Ectodermal cell (in vitro differentiated cells): ENCODE data around the gene AREG.

Experiments
- H3K27ac ChIP-seq: 2 replicates; pipeline ENCODE4 v1.7.0; 2013; ENCODE audit warnings: mild to moderate bottlenecking, low read depth, low read length; ENCODE audit not compliant: insufficient read depth, poor library complexity, severe bottlenecking
- H3K27me3 ChIP-seq: 2 replicates; pipeline ENCODE4 v1.7.0; 2013; ENCODE audit warnings: mild to moderate bottlenecking, low read length; ENCODE audit not compliant: insufficient read depth, control insufficient read depth, poor library complexity, severe bottlenecking
- H3K36me3 ChIP-seq: one replicate; pipeline ENCODE4 v1.7.0; 2013; ENCODE audit warnings: low read length; ENCODE audit not compliant: control insufficient read depth, insufficient read depth
- H3K4me1 ChIP-seq: one replicate; pipeline ENCODE4 v1.7.0; 2013; ENCODE audit warnings: low read length; ENCODE audit not compliant: control insufficient read depth, insufficient read depth
- H3K4me3 ChIP-seq: 2 replicates; pipeline ENCODE4 v1.7.0; 2013; ENCODE audit warnings: low read depth, low read length, control low read depth; ENCODE audit not compliant: insufficient read depth
- H3K9me3 ChIP-seq: 2 replicates; pipeline ENCODE4 v1.7.0; 2013; ENCODE audit warnings: mild to moderate bottlenecking, low read length, moderate library complexity; ENCODE audit not compliant: control insufficient read depth
- WGBS, 2 experiments: methylation state at CpG; one replicate each; pipeline ENCODE4 v1.1.7; 2013; ENCODE audit warnings: missing lambda C conversion rate in 2 of 2; 5-methylcytosine and 5-hydroxymethylcytosine counted together

AREG gene

GRCh38 chr4:74479009-74479408 is 34.1 kb downstream of the AREG start:
- no peak overlapping the region for H3K4me3 ChIP-seq
- H3K9me3 ChIP-seq: no peaks in the 10 kb centered on the region
- H3K4me1 ChIP-seq: no peaks in the 10 kb centered on the region
- no peak overlapping the region for H3K27ac ChIP-seq
- H3K36me3 ChIP-seq: no peaks in the 10 kb centered on the region
- no peaks in the 10 kb centered on the region for H3K27me3 ChIP-seq
- WGBS, 2 experiments: 89% methylated on average over 1 of the region's 1 CpG; no CpG with 5 or more reads in 1 of the 2 experiments

GRCh38 chr4:74480267-74480666 is 35.3 kb downstream of the AREG start:
- Histone ChIP-seq H3K4me3 (no peak overlapping the region), H3K27me3 (no peaks in the 10 kb centered on the region), H3K4me1 (no peaks in the 10 kb centered on the region), H3K27ac (no peak overlapping the region), H3K36me3 (no peaks in the 10 kb centered on the region), H3K9me3 (no peaks in the 10 kb centered on the region)
- WGBS, 2 experiments: 92 to 97% methylated on average over 2 of the region's 2 CpGs

GRCh38 chr4:74481891-74482609 is 37.1 kb downstream of the AREG start:
- Histone ChIP-seq H3K4me1 (no peaks in the 10 kb centered on the region), H3K4me3 (no peak overlapping the region), H3K9me3 (no peaks in the 10 kb centered on the region), H3K36me3 (no peaks in the 10 kb centered on the region), H3K27me3 (no peaks in the 10 kb centered on the region), H3K27ac (no peak overlapping the region)
- WGBS, 2 experiments: 92 to 98% methylated on average over 2 of the region's 3 CpGs

GRCh38 chr4:74483226-74483911 is 38.4 kb downstream of the AREG start:
- H3K36me3 ChIP-seq: no peaks in the 10 kb centered on the region
- no peaks in the 10 kb centered on the region for H3K4me1 ChIP-seq
- H3K4me3 ChIP-seq: no peak overlapping the region
- WGBS, 2 experiments: 95 to 96% methylated on average over 3 to 6 of the region's 6 CpGs
- H3K27ac ChIP-seq: no peak overlapping the region
- no peaks in the 10 kb centered on the region for H3K27me3 ChIP-seq
- no peaks in the 10 kb centered on the region for H3K9me3 ChIP-seq

- Histone ChIP-seq H3K27ac (no peak overlapping the region), H3K27me3 (no peaks in the 10 kb centered on the region), H3K4me1 (no peaks in the 10 kb centered on the region), H3K9me3 (no peaks in the 10 kb centered on the region), H3K36me3 (no peaks in the 10 kb centered on the region), H3K4me3 (no peak overlapping the region)
- WGBS, 2 experiments: 97 to 100% methylated on average over 1 to 2 of the region's 2 CpGs
Measured at GRCh38 chr4:74486905-74487304, 42.0 kb downstream of the AREG start.

- no peak overlapping the region for H3K4me3 ChIP-seq
- WGBS, 2 experiments: 80 to 95% methylated on average over 1 of the region's 1 CpG
- H3K36me3 ChIP-seq: no peaks in the 10 kb centered on the region
- no peaks in the 10 kb centered on the region for H3K27me3 ChIP-seq
- H3K9me3 ChIP-seq: no peaks in the 10 kb centered on the region
- no peaks in the 10 kb centered on the region for H3K4me1 ChIP-seq
- H3K27ac ChIP-seq: no peak overlapping the region
Measured at GRCh38 chr4:74487771-74488170, 42.8 kb downstream of the AREG start.

- no peaks in the 10 kb centered on the region for H3K4me1 ChIP-seq
- H3K27ac ChIP-seq: no peak overlapping the region
- no peaks in the 10 kb centered on the region for H3K9me3 ChIP-seq
- no peaks in the 10 kb centered on the region for H3K27me3 ChIP-seq
- WGBS, 2 experiments: 78% methylated on average over 1 of the region's 1 CpG; no CpG with 5 or more reads in 1 of the 2 experiments
- H3K4me3 ChIP-seq: no peak overlapping the region
- H3K36me3 ChIP-seq: no peaks in the 10 kb centered on the region
Measured at GRCh38 chr4:74490736-74491135, 45.8 kb downstream of the AREG start.

GRCh38 chr4:74499986-74500781 is 55.2 kb downstream of the AREG start:
- Histone ChIP-seq H3K27me3 (no peaks in the 10 kb centered on the region), H3K9me3 (no peaks in the 10 kb centered on the region), H3K36me3 (no peaks in the 10 kb centered on the region), H3K4me3 (no peak overlapping the region), H3K4me1 (no peaks in the 10 kb centered on the region), H3K27ac (no peak overlapping the region)
- WGBS, 2 experiments: 90 to 95% methylated on average over 4 of the region's 4 CpGs

GRCh38 chr4:74501579-74501978 is 56.6 kb downstream of the AREG start:
- 100% methylated on average over 1 of the region's 1 CpG; no CpG with 5 or more reads in 1 of the 2 experiments for WGBS, 2 experiments
- Histone ChIP-seq H3K27ac (no peak overlapping the region), H3K27me3 (no peaks in the 10 kb centered on the region), H3K4me3 (no peak overlapping the region), H3K36me3 (no peaks in the 10 kb centered on the region), H3K9me3 (no peaks in the 10 kb centered on the region), H3K4me1 (no peaks in the 10 kb centered on the region)

- Histone ChIP-seq H3K27me3 (no peaks in the 10 kb centered on the region), H3K36me3 (no peaks in the 10 kb centered on the region), H3K4me1 (no peaks in the 10 kb centered on the region), H3K4me3 (no peak overlapping the region), H3K9me3 (no peaks in the 10 kb centered on the region), H3K27ac (no peak overlapping the region)
- 93 to 96% methylated on average over 2 of the region's 2 CpGs for WGBS, 2 experiments
Measured at GRCh38 chr4:74503580-74503979, 58.6 kb downstream of the AREG start.
